ENCODE results near the gene NAP1L4.

DNA sequence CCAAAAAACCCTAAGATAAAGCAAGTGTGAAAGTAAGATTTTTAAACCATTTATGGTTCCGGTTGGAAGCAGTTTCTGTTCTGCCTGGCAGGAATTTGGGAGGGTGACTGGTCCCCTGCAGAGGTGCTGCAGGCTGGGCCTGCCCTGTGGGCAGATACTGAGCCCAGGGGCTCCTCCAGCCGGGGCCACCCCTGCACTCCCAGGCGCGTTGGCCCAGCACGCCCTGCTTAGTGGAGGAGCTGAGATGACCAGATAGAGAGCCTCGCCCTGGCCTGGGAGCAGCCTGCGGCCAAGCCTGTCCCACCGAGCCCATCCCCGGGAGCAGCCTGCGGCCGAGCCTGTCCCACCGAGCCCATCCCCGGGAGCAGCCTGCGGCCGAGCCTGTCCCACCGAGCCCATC, 70.9 kb downstream of the NAP1L4 start:
- TF ChIP-seq, protein P1, sequence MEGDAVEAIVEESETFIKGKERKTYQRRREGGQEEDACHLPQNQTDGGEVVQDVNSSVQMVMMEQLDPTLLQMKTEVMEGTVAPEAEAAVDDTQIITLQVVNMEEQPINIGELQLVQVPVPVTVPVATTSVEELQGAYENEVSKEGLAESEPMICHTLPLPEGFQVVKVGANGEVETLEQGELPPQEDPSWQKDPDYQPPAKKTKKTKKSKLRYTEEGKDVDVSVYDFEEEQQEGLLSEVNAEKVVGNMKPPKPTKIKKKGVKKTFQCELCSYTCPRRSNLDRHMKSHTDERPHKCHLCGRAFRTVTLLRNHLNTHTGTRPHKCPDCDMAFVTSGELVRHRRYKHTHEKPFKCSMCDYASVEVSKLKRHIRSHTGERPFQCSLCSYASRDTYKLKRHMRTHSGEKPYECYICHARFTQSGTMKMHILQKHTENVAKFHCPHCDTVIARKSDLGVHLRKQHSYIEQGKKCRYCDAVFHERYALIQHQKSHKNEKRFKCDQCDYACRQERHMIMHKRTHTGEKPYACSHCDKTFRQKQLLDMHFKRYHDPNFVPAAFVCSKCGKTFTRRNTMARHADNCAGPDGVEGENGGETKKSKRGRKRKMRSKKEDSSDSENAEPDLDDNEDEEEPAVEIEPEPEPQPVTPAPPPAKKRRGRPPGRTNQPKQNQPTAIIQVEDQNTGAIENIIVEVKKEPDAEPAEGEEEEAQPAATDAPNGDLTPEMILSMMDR (IDR thresholded peaks at IDR 0.05), result no peak
- no peak for TF ChIP-seq POLR2A (IDR thresholded peaks at IDR 0.05)

Data from right lobe of liver (tissue), 4 donors.